ENCODE data around the gene OPCML.

DNA sequence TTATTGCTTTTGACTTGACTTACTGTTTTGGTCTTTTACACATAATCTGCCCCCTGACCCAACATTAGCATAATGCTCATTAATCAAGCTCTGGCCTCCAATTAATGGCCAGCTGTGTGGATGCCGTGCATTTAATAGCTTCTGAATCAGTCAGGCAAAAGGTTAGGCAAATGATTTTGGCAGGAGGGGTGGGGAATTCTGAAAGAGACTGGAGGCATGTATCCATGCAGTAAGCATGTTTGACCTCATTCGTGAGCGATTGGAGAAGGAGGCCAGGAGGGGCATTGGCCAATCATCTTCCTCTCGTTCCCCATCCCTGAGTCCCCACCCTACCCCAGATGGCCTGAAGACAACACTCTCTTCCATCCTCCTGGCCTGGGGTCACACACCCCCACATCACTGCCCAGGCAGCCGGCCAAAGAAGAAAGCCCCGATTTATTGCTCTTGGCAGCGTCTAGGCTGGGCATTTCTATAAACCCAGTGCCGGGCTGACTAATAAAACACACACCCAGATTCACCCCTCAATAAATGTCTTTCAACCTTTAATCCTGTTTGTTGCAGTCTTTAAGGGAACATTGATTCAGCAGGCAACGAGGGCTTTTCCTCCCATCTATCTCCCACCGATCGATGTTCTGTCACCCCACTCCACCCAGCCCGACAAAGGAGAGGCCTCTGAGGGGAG, 150.0 kb downstream of the OPCML start:
- no peak for TF ChIP-seq EZH2 (IDR thresholded peaks at IDR 0.05; ENCODE audit: low read length, unreplicated experiment)
- TF ChIP-seq EZH2phosphoT487 (IDR thresholded peaks at IDR 0.05; ENCODE audit: borderline replicate concordance, low read length): no peak

Measured in PC-3 (cell line).